K562 (cell line): ENCODE measurements around the gene GRP. TPM values are rescaled to one million over a fixed set of nuclear protein-coding genes. Genes with fewer than 3 reads are reported as not detected.
"Not testable (repeated sequence)": the region's sequence is repeated elsewhere in the genome, so short reads cannot be mapped to it uniquely, and the experiment has no call there.

ENCODE experiments used
- ATAC-seq: fragments of 200-7000 bp; cut with Tn5 transposase; 3 replicates; pipeline ENCODE4 v1.9.1; 2020; ENCODE audit warnings: moderate library complexity
- BruUV-seq: library from RNA; stranded (reverse); fragments of 400-500 nt; replicated peaks from 2 replicates; lab custom pipeline; 2021; lab: Mats Ljungman, UMichigan
- CTCF ChIA-PET: fragments of 300-600 bp; formaldehyde crosslinking; extraction: SDS; loops from one replicate; lab custom pipeline; 2021; ENCODE audit warnings: low intra/inter-chr PET ratio; lab: Yijun Ruan, JAX
- POLR2A ChIA-PET: fragments of 300-600, 350-650 bp; sonication (Branson Sonifier 250); formaldehyde crosslinking; extraction: SDS; loops from one replicate; lab custom pipeline; 2021; ENCODE audit warnings: antibody characterized with exemption, inconsistent platforms; lab: Yijun Ruan, JAX
- DNase-seq, 4 experiments: peaks; one replicate each; pipeline versions ENCODE4 v3.0.0 to v3.0.0-alpha.2; 2011 to 2018; ENCODE audit warnings: low spot score in 3 of 4, mixed read lengths in 3 of 4; ENCODE audit errors: extremely low read depth in 1 of 4
- FAIRE-seq: peaks from 2 replicates; lab custom pipeline; 2011; peaks lifted over from hg19 to GRCh38; lab: Jason Lieb, UNC
- H2AFZ ChIP-seq: 2 replicates; pipeline ENCODE4 v1.6.0; 2011; ENCODE audit warnings: low read depth, low read length, control low read depth, inconsistent platforms
- H3K27ac ChIP-seq: fragments of 200-600 bp; 3 replicates; pipeline ENCODE4 v1.8.0; 2011; ENCODE audit warnings: low read depth, mild to moderate bottlenecking, control low read depth, inconsistent platforms, low read length, moderate library complexity, mixed read lengths; ENCODE audit errors: extremely low read depth
- H3K27me3 ChIP-seq, 2 experiments: fragments of 300-600 bp in 1 of 2; 2 replicates in 1 of 2; 3 replicates in 1 of 2; pipeline versions ENCODE4 v1.6.0 to v1.8.0; 2011; ENCODE audit warnings: inconsistent platforms in 2 of 2, low read length in 2 of 2, mild to moderate bottlenecking in 1 of 2, mixed read lengths in 1 of 2, moderate library complexity in 1 of 2; ENCODE audit not compliant: control insufficient read depth in 2 of 2, insufficient read depth in 2 of 2
- H3K36me3 ChIP-seq: fragments of 300-600 bp; 3 replicates; pipeline ENCODE4 v1.8.0; 2011; ENCODE audit warnings: mild to moderate bottlenecking, low read length, inconsistent platforms; ENCODE audit not compliant: control insufficient read depth, insufficient read depth
- H3K4me1 ChIP-seq, 2 experiments: fragments of 200-600 bp in 1 of 2; replicated peaks in 1 of 2; 2 replicates in 1 of 2; 3 replicates in 1 of 2; pipeline versions ENCODE4 v1.5.1 to v1.8.0; 2011; ENCODE audit warnings: inconsistent platforms in 2 of 2, low read length in 2 of 2, mild to moderate bottlenecking in 1 of 2, mixed read lengths in 1 of 2, moderate library complexity in 1 of 2; ENCODE audit not compliant: control insufficient read depth in 2 of 2, insufficient read depth in 2 of 2
- H3K4me2 ChIP-seq: 2 replicates; pipeline ENCODE4 v1.6.1; 2011; ENCODE audit warnings: low read length, control low read depth, inconsistent platforms, mixed read lengths; ENCODE audit not compliant: insufficient read depth
- H3K4me3 ChIP-seq: fragments of 200-600 bp; sonication (generic), shearing (Covaris generic); 2 replicates; pipeline ENCODE4 v1.5.1; 2016; ENCODE audit warnings: control low read depth, inconsistent platforms
- H3K79me2 ChIP-seq: fragments of 200-600 bp; 3 replicates; pipeline ENCODE4 v1.8.0; 2011; ENCODE audit warnings: low read length, inconsistent platforms; ENCODE audit not compliant: control insufficient read depth, insufficient read depth
- H3K9ac ChIP-seq, 2 experiments: 2 replicates each; pipeline versions ENCODE4 v1.6.0 to v1.6.1; 2011; ENCODE audit warnings: low read depth in 2 of 2, low read length in 2 of 2, control low read depth in 1 of 2, inconsistent platforms in 1 of 2, mild to moderate bottlenecking in 1 of 2, mixed read lengths in 1 of 2; ENCODE audit not compliant: insufficient read depth in 1 of 2
- H3K9me1 ChIP-seq: one replicate; pipeline ENCODE4 v1.6.0; 2011; ENCODE audit warnings: inconsistent platforms, mild to moderate bottlenecking, low read length, moderate library complexity; ENCODE audit not compliant: control insufficient read depth, insufficient read depth
- H3K9me3 ChIP-seq: replicated peaks from 2 replicates; pipeline ENCODE4 v1.5.1; 2011; ENCODE audit warnings: low read depth, low read length, inconsistent platforms; ENCODE audit not compliant: control insufficient read depth, insufficient read depth
- H4K20me1 ChIP-seq: replicated peaks from 2 replicates; pipeline ENCODE4 v1.6.1; 2011; ENCODE audit warnings: low read length, inconsistent platforms, mixed read lengths; ENCODE audit not compliant: control insufficient read depth, insufficient read depth
- WGBS: fragments of 100-300 bp; shearing (Covaris generic); methylation state at CpG from one replicate; pipeline ENCODE4 v1.1.6; 2016; ENCODE audit warnings: low coverage, mixed read lengths; ENCODE audit not compliant: insufficient coverage; ENCODE audit errors: missing lambda C conversion rate; 5-methylcytosine and 5-hydroxymethylcytosine counted together
- in situ Hi-C: fragments of 300-500 bp; cut with MboI; formaldehyde crosslinking; loops from 4 replicates; pipeline ENCODE4 v1.15.0; 2018; ENCODE audit warnings: inconsistent platforms, mixed read lengths
- intact Hi-C: fragments of 100-400 bp; cut with micrococcal nuclease; formaldehyde crosslinking; loops from 2 replicates; pipeline ENCODE4 v1.14.2; 2022
- polyA plus RNA-seq, 8 experiments: library from polyadenylated mRNA; depleted of rRNA in 4 of 8; stranded (reverse) in 5 of 8; unstranded in 3 of 8; fragments of >200 nt; fragmentation: Nextera tagmentation in 2 of 8; fragmentation: Illumina TruSeq in 1 of 8; extraction: Ambion mirVana in 2 of 8; extraction: Trizol in 1 of 8; gene quantifications; 2 replicates each; pipeline versions ENCODE4 v1.2.1 to v1.2.3, GENCODE V29; 2011 to 2014; ENCODE audit warnings: inconsistent platforms in 1 of 8, missing spikeins in 1 of 8
- total RNA-seq, 7 experiments: library from RNA; depleted of rRNA in 6 of 7; stranded (reverse); fragments of >200 nt in 6 of 7; fragmentation: Illumina TruSeq in 2 of 7; extraction: Trizol in 2 of 7; gene quantifications; 2 replicates each; pipeline versions ENCODE4 v1.2.1 to v1.2.3, GENCODE V29; 2011 to 2021; ENCODE audit warnings: low replicate concordance in 1 of 7

Gene GRP
- total and polyA plus RNA-seq, 9 of the 15 experiments (the other 6 are each of a cell fraction or from before 2014, with no cell fraction given), result 0.07 TPM; not detected in 8

DNA sequence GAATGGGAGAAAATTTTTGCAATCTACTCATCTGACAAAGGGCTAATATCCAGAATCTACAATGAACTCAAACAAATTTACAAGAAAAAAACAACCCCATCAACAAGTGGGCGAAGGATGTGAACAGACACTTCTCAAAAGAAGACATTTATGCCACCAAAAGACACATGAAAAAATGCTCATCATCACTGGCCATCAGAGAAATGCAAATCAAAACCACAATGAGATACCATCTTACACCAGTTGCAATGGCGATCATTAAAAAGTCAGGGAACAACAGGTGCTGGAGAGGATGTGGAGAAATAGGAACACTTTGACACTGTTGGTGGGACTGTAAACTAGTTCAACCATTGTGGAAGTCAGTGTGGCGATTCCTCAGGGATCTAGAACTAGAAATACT, 41.9 kb downstream of the GRP start:
- H3K36me3 ChIP-seq, intact Hi-C loops, H3K79me2 ChIP-seq, POLR2A ChIA-PET, FAIRE-seq, H3K9me1 ChIP-seq, H3K9me3 ChIP-seq, ATAC-seq, BruUV-seq, in situ Hi-C loops, DNase-seq, H3K9ac ChIP-seq, H3K27ac ChIP-seq, CTCF ChIA-PET, H2AFZ ChIP-seq, H3K4me2 ChIP-seq, H3K4me3 ChIP-seq, H4K20me1 ChIP-seq, H3K4me1 ChIP-seq: not testable (repeated sequence)
- H3K27me3 ChIP-seq, result peaks cover 0 to 11% of the 10 kb centered on the region in 2 experiments; a peak in 2 of 5 replicates
- 0% methylated on average over 2 of the region's 3 CpGs for WGBS

DNA sequence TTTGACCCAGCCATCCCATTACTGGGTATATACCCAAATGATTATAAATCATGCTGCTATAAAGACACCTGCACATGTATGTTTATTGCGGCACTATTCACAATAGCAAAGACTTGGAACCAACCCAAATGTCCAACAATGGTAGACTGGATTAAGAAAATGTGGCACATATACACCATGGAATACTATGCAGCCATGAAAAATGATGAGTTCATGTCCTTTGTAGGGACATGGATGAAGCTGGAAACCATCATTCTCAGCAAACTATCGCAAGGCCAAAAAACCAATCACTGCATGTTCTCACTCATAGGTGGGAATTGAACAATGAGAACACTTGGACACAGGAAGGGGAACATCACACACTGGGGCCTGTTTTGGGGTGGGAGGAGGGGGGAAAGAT, 42.3 kb downstream of the GRP start:
- H3K4me2 ChIP-seq, H3K4me3 ChIP-seq, DNase-seq, H2AFZ ChIP-seq, CTCF ChIA-PET, H3K36me3 ChIP-seq, H3K9me3 ChIP-seq, intact Hi-C loops, H3K79me2 ChIP-seq, H3K9me1 ChIP-seq, in situ Hi-C loops, POLR2A ChIA-PET, H4K20me1 ChIP-seq, H3K4me1 ChIP-seq, FAIRE-seq, ATAC-seq, BruUV-seq, H3K27ac ChIP-seq, H3K9ac ChIP-seq: not testable (repeated sequence)
- H3K27me3 ChIP-seq, result peaks cover 0 to 13% of the 10 kb centered on the region in 2 experiments; a peak in 2 of 5 replicates
- WGBS, result 0% methylated on average over 2 of the region's 2 CpGs
